Femur (tissue), 1 donor: Measurements from ENCODE around the gene SFR1.
A peak's percentile ranks its signal among the peaks of the same experiment; 100 is the strongest.
"Not testable (repeated sequence)": the region's sequence is repeated elsewhere in the genome, so short reads cannot be mapped to it uniquely, and the experiment has no call there.

Source experiments
- DNase-seq: peaks from one replicate; pipeline ENCODE4 v3.0.0-alpha.2; 2017

The SFR1 gene

DNA sequence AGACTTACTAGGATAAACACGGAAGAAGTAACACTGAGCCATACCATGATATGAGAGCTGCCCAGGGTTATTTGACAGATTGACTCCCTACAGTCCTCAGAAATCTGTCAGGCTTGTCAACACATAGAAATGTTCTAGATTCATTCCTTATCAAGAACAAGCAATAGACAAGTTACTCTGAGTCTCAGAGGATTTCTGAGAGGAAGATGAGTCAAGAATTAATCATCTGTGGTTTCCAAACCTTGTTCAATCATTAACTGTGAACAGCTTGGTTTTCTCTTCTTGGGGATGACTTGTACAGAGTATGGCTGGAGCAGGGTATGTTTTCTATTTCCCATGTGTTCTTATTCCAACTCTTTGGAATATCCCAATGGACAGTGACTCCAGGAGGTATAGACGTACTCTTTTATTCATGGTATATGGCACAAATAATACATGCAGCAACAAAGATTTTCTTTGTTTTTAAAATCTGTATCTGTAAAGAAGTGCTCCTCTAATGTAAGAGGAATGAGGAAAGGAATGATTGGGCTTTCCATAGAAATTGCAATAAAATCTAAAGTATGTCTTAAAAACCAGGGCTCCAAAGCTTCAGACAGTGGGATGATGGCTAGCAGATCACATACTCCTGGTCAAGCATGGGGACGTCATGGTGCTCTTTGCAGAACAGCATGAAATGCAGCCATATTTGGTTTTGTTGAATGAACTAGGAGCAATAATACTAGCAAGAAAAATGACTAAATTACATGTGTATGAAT lies 11.9 kb upstream of the SFR1 start:
- DNase-seq: no peak

DNA sequence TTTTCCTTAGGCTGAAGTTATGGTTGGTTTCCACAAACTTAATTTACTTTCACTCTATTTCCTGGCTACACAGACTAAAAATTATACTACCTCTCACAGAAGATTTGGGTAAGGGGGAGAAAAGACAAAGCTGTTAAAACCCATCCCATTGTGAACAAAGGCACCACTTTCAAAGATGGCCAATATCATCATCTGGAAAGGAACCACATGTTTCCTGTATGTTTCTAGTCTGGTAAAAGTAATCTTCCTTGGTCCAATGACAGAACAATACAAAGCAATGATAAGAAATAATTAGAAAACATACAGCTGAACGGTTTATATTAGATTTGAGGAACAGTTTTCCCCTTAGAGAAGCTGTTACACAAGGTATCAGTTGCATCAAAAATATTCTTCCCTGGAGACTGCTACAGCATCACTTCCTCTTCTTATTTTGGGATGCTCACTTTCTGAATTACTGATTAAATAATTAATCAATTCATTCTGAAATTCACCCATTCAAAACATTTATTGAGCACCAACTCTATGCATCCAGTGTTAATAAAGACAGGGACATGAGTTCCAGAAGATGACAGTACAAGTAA lies 8.5 kb upstream of the SFR1 start:
- DNase-seq: no peak

DNA sequence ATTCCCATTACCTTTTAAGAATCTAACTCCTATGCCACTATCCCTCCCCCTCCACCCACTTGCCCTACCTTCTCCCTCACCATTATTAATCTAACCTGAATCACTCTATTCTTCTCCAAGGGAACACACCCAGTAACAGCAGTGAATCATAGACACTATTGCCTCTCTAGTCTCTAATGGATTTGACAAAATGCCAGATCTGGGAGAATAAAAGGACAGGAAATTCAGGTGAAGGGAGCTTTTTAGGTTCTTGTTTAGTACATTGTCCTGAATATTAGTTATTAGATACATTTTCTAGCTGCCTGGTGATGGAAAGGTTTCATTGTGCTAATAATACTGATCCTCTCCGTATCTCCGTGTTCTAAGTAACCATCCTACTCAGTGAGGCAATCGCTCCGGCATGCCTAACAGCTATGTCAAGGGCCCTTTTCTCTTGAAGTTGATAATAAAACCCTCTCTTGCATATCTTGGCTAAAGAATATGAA lies 4.1 kb upstream of the SFR1 start:
- no peak for DNase-seq

DNA sequence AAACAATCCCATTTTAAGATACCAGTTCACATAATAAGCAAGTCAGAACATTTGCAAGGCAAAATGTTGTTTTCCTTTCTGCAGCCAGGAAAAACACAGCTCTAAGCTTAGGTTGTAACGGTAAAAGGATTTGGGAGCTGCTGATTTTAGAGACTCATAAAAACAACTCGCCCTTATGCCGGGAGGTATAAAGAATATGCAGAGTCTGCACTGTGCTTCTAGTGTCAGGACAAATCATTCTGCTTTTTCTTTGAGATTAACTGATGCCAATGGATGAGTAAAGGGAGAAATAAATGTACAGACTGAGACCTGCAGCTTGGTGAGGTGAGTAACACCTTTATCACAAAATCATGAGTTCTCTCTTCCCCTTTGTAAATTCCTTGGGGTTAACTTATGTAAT lies 2.0 kb upstream of the SFR1 start:
- no peak for DNase-seq

DNA sequence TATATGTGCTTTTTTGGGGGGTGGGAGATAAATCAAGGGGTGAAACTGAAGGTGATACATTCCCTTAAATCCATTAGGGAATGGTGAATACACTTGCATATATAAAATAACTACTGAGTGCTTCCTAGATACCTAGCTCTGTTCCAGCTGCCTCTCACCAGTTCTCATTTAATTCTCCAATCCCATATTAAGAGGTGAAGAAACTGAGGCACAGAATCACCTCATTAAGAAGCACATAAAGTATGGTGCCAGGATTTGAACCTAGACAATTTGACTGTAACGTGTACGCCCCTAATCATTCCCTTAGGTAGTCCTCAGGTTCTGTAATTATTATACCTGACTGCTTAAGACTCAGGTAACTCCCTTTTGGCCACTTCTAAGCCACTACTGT lies 1.5 kb upstream of the SFR1 start:
- no peak for DNase-seq

DNA sequence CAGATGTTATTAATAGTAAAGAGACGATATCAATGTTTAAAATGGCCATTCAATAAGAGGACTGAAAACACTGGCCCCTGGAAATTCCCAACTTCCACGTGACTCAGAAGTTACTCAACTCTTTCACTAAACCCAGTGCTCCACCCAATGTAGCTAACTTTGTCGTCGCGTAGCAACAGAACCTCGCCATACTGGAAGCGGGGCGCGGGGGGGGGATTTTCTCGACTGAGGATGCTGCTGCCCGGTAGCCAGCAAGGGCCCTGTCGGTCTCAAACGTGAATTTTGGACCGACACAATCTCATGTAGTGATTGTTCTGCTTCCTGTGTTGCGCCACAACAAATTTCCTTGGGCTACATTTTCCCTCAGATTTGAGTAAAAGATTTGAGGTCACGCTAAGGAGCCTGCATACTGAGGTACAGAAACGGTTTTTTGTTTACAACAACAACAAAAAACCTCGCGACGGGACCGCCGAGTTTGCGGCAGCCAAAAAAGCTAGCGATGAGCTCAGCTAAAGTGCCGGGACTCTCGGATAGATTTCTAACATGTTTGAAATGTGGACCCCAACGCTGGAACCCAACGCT lies 977 bp upstream of the SFR1 start:
- DNase-seq: peak; percentile 94

DNA sequence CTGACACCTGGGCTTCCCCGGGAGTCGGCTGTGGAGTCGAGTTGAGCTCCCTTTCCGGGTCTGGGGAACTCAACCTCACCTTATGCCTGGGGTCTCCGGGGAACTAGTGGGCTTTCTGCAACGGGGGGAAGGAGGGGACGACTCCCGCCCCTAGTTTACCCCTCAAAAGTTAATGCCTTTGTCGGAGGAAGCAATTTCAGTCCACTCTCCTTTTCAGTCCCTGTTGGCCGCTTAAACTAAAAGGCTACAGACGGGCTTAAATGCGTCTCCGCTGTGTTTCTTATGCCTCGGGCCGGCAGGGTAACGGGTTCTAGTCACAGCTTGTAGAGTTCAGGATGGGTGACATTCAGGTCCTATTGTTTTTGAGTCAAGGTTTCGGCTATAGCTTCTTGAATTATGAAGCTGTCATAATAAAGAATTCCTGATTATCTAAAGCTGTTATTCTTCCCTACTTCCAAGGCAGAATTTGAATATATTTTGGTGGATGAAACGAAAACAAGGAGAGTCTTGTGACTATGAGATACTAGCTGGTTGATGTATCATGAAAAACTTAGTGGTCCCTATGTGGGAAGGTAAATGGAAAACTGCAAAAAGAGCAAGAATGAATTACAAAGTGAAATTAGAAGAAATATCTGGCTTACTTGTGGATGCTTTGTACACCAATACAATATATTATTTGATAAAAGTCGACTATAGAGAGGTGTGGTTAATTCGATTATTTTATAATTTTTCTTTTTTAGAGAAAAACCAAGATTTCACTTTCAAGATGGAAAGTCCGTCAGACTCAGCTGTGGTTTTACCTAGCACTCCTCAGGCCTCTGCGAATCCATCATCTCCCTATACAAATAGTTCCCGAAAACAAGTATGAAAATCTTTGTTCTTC lies 495 bp downstream of the SFR1 start:
- DNase-seq: no peak

DNA sequence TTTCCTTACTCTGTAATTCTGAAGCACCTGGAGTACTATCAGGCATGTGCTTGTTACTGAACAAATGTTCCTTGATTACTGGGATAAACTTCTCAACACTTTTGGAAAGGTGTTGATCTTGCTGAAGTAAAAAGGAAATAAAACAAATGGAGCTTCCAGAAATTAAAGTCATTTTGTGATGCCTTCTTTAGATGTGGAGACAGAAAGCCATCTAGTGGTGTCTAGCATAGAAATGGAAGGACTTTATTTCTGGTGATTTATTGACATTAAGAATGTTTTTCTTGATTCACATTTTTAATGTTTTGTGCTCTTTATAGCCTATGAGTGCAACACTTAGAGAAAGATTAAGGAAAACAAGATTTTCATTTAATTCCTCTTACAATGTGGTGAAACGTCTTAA lies 1.4 kb downstream of the SFR1 start:
- DNase-seq: no peak

DNA sequence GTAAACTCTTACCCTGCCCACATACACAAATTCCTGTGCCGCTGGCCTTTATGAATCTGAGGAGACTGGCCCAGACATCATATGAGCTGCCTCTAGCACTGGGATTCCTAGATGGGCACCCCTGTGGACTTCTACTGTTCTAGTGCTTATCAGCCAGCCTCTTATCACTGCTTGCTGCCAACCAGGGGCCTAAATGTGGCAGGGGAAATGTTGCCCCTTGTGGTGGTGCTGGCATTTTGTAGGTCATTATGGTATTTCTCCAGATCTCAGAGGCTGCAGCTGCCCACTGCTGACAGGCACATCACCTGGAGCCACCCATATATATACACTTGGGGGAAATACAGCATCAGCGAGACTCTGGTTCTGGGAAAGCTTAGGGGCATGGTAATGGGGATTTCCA lies 5.4 kb downstream of the SFR1 start:
- no peak for DNase-seq

DNA sequence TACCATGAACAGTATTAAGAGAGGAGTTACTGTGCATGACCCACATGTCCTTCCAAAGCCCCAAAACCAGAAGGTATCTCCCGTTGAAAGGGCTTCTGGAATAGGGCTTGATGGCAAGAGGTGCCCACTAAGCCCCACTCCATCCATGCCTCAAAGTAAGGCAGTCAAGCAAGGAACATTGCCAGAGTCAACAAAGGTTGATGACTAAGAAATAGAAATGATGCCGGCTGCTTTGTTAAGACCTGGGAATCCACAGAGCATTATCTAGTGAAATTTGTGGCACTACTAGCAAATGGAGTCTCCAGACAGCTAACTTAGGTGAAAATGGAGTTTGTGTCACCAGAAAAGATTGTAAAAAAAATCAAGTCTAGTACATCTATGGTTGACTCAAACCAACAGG lies 6.2 kb downstream of the SFR1 start:
- no peak for DNase-seq

DNA sequence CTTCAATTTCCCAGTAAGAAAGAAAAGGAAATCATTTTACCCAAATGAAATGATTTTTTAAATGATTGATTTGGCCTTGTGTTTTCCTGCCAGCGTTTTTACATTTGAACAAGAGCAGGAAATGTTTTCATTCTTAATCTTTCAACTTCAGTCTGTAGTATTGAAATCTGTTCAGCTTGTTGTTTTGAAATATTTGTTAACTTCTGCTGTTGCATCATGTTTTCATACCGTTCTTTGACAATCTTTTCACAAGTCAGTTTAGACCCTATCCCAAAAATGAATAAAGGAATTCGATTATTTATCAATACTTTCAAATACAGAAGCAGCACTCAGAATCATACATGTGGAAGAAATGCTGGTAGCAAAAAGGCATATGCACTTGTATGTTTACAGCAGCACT lies 8.1 kb downstream of the SFR1 start:
- DNase-seq: no peak

DNA sequence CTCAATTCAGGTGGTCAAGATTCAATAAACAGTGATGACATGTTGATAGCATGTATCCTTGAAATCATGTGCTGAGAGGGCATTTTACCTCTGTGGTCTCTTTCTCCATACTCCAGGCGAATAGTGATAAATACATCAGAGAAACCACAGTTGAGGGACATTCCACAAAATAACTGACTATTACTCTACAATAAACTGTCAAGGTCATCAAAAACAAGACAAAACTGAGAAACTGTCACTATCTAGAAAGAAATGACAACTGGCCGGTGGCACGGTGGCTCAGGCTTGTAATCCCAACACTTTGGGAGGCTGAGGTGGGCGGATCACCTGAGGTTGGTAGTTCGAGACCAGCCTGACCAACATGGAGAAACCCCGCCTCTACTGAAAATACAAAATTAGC lies 16.2 kb downstream of the SFR1 start:
- no peak for DNase-seq

DNA sequence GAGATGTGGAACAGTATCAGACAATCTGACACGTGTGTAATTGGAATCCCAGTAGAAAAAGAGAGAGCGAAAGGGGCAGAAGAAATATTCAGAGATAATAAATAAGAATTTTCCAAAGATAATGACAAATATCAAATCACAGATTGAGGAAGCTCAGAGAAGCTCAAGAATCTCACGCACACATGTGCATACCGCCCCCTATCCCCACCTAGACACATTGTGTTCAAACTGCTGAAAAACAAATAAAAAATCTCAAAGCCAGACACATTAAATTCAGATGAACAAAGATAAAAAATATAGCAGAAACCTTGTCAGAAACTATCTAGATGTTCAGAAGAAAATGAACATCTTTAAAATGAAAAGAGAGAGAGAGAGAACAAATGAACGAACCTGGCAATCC lies 17.2 kb downstream of the SFR1 start:
- no peak for DNase-seq

DNA sequence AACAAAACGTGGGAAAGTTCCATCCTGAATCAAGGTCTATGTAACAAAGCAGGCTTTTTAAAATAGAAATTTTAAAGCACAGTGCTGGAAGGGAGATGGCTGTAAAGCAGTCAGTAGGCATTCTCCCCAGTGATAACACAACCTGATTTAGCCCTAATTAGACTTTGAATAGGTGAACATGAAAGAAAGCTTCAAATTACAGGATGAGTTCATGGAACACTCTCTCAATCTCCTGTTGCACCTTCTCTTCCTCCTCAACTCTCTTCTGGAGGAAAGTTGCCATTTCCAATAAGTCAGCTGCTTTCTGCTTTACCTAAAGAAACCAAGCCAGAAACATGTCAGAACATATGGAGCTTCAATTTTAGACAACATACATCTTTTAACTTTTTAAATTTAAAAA lies 20.1 kb downstream of the SFR1 start:
- no peak for DNase-seq

DNA sequence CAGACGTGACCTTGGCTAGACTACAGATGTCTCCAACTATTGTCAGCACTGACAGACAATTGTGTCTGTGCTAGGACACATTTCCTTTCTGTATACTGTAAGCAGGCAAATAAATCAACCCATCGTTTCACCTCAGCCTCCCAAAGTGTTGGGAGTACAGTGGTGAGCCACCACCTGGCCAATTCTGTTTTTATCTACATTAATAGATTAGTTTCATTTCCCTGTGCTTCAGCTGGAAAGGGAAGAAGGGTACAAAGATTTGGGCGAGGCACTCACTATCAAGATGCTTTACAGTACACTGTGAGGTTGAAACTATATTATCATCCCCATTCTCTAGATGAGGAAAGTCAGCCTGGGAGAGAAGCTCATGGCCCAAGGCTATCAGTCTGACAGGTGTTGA lies 21.9 kb downstream of the SFR1 start:
- no peak for DNase-seq

DNA sequence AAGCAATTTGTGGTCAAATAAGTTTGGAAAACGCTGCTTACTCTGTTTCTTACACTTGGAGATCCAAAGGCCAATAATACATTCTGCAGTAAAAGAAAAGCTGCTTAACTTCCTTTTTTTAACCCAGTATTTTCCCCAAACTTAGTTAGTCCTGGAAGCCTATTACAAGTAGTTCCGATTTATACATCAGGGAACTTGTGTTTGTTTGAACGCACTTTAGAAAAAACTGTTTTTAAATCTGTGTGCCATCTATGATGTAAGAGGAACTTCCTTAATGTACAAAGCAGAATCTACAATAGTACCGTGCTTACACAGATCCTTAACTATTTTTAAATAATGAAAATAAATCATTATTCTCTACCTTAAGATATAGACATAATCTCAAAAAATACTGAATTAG lies 23.0 kb downstream of the SFR1 start:
- DNase-seq: no peak

DNA sequence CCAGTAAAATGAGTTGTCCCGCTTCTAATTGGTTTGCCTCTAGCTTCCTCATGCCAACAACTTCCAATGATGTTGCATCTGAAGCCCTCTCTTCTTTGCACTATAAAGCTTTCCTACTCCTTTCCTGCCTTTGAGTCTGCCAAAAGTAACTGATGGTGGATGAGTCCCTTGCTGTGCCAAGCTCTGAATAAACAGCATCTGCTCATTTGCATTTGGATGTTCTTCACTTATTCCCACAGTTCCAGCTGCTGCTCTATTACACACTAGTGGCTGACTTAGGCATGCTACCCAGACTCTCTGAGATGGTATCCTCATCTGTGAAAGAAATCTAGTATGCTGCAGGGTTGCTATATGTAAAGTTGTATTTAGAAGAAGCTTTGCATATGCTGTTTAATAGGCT lies 24.9 kb downstream of the SFR1 start:
- DNase-seq: no peak

DNA sequence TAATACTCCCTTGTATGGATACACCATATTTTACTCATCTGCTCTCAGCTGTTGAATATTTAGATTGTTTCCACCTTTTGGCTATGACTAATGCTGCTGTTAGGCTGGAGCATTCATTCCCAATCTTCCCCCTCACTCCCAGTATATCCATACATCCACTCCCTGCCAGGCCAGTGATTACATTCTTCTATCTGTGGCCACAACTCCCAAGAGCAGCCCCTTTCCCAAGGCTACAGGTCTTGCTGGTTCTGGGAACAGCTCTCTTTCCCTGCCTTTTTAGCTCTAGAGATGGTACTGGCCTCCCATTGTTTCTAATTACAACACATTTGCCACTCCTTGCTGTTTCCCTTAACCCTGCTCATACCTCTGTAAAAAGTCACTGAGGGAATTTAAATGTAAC lies 28.2 kb downstream of the SFR1 start:
- no peak for DNase-seq

DNA sequence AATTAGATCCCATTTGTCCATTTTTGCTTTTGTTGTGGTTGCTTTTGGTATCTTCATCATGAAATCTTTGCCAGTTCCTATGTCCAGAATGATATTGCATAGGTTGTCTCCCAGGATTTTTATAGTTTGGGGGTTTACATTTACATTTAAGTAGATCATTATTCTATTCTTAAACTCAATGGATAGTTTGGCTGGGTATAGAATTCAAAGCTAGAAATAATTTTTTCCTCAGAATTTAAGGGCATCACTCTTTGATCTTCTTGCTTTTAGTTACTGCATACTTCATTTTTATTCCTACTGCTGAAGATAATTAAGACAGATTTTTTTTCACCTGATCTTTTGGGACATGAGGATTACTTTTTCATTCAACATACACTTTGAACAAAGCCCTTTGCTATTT lies 29.8 kb downstream of the SFR1 start:
- DNase-seq: no peak

DNA sequence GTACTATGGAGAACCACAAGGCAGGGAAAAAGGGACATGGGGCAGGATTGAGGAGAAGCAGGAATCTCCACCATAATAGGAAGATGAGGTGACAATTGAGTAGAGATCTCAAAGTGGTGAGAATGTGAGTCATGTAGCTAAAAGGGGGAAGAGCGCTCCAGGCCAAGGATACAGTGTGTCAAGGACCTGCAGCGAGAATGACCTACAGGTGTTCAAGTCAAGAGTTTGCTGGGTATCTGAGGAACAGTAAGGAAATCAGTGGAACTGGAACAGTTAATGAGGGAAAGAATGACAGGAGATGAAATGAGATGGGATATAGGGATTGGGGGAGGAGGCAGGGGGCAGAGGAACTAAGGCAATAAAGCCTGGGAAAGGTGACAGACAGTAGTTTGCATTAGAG lies 33.6 kb downstream of the SFR1 start:
- DNase-seq: no peak

DNA sequence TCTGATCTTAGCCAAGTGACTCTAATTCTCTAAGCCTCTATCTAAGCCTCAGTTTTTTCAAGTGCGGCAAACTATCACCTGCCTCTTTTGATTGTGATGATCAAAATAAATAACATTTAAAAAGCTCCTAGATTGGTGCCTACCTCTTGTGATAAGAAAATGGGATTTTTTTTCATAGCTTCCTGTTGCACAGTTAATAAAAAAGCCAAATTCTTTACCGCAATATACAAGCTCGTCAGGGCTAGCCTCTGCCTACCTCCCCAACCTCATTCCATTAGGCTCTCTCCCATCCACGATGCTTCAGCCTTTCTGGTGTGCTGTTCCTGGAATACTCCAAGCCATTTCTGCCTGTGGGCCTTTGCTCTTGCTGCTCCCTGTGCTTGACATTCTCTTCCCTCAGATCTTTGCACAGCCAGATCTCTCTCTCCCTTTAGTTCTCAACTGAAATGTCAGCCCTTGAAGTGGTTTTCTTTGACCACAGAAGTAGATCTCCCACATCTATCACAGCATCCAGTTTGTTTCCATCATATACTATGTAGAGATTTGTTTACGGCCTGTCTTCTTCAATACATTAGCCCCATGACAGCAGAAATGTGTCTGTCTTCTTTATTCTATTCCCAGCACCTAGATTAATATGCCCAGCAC lies 48.8 kb downstream of the SFR1 start:
- no peak for DNase-seq

DNA sequence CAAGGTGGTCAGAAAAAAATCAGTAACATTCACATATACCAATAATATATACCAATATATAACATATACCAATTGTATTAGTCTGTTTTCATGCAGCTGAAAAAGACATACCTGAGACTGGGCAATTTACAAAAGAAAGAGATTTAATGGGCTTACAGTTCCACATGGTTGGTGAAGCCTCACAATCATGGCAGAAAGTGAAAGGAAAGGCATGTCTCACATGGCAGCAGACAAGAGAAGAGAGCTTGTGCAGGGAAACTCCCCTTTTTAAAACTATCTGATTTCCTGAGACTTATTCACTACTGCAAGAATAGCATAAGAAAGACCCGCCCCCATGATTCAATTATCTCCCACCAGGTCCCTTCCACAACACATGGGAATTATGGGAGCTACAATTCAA lies 52.2 kb downstream of the SFR1 start:
- DNase-seq: not testable (repeated sequence)
